Common myeloid progenitor, CD34-positive (primary cell): ENCODE data around the gene USP36.

Experiments
- CTCF ChIA-PET: fragments of 350-600 bp; sonication (Branson Sonifier 250); formaldehyde crosslinking; loops from one replicate; lab custom pipeline; 2021; ENCODE audit warnings: antibody characterized with exemption; lab: Charles Lee
- POLR2A ChIA-PET: fragments of 350-600 bp; sonication (Branson Sonifier 250); formaldehyde crosslinking; loops from one replicate; lab custom pipeline; 2021; ENCODE audit warnings: antibody characterized with exemption; lab: Charles Lee
- DNase-seq, 3 donors: peaks; one replicate each; pipeline versions ENCODE4 v3.0.0 to v3.0.0-alpha.2; 2013
- H3K27ac ChIP-seq, 2 experiments: 1 replicate in 1 of 2; 2 replicates in 1 of 2; pipeline ENCODE4 v1.7.0; 2013; ENCODE audit warnings: inconsistent platforms in 2 of 2, low read length in 2 of 2, mild to moderate bottlenecking in 2 of 2, low read depth in 1 of 2, moderate library complexity in 1 of 2; ENCODE audit not compliant: severe bottlenecking in 2 of 2, insufficient read depth in 1 of 2, poor library complexity in 1 of 2
- H3K27me3 ChIP-seq, 5 experiments: replicated peaks in 2 of 5; 1 replicate in 3 of 5; 2 replicates in 2 of 5; pipeline versions ENCODE4 v1.6.1 to v1.7.0; 2013; ENCODE audit warnings: low read length in 4 of 5, mild to moderate bottlenecking in 2 of 5, moderate library complexity in 2 of 5, inconsistent platforms in 1 of 5; ENCODE audit not compliant: insufficient read depth in 5 of 5, control insufficient read depth in 4 of 5
- H3K36me3 ChIP-seq, 4 experiments: 1 replicate in 2 of 4; 2 replicates in 2 of 4; pipeline versions ENCODE4 v1.6.1 to v1.7.0; 2013; ENCODE audit warnings: low read length in 3 of 4, control low read depth in 1 of 4, mild to moderate bottlenecking in 1 of 4; ENCODE audit not compliant: control insufficient read depth in 4 of 4, insufficient read depth in 4 of 4
- H3K4me1 ChIP-seq, 4 experiments: 1 replicate in 3 of 4; 2 replicates in 1 of 4; pipeline versions ENCODE4 v1.6.1 to v1.7.1; 2013; ENCODE audit warnings: low read length in 3 of 4, mild to moderate bottlenecking in 3 of 4, control low read depth in 1 of 4, inconsistent platforms in 1 of 4, moderate library complexity in 1 of 4; ENCODE audit not compliant: control insufficient read depth in 4 of 4, insufficient read depth in 4 of 4; ENCODE audit errors: control extremely low read depth in 1 of 4
- H3K4me3 ChIP-seq, 7 experiments: 1 replicate in 4 of 7; 2 replicates in 3 of 7; pipeline versions ENCODE4 v1.5.1 to v1.7.0; 2013; ENCODE audit warnings: mild to moderate bottlenecking in 7 of 7, low read length in 6 of 7, moderate library complexity in 6 of 7, inconsistent platforms in 2 of 7, low read depth in 2 of 7, control low read depth in 1 of 7; ENCODE audit not compliant: insufficient read depth in 4 of 7, control insufficient read depth in 1 of 7; ENCODE audit errors: extremely low read depth in 1 of 7
- H3K9me3 ChIP-seq, 5 experiments: 1 replicate in 4 of 5; 2 replicates in 1 of 5; pipeline versions ENCODE4 v1.6.1 to v1.7.1; 2013; ENCODE audit warnings: low read length in 4 of 5, mild to moderate bottlenecking in 2 of 5, inconsistent platforms in 1 of 5, low read depth in 1 of 5, moderate library complexity in 1 of 5; ENCODE audit not compliant: control insufficient read depth in 4 of 5, insufficient read depth in 2 of 5; ENCODE audit errors: control extremely low read depth in 1 of 5
- WGBS: methylation state at CpG from one replicate; pipeline ENCODE4 v1.1.5; 2013; ENCODE audit not compliant: insufficient coverage; 5-methylcytosine and 5-hydroxymethylcytosine counted together

USP36 gene

GRCh38 chr17:78802008-78802407 lies 38.6 kb downstream of the USP36 start:
- Histone ChIP-seq H3K27ac (no peak overlapping the region), H3K9me3 (no peaks in the 10 kb centered on the region), H3K4me1 (peaks cover 0 to 14% (median 5%) of the 10 kb centered on the region in 4 experiments), H3K36me3 (peaks cover 15 to 88% (median 68%) of the 10 kb centered on the region in 4 experiments), H3K27me3 (no peaks in the 10 kb centered on the region), H3K4me3 (no peak overlapping the region)
- over 99% methylated on average over 8 of the region's 30 CpGs for WGBS
- ChIA-PET CTCF (interaction anchor here (4.4 kb wide), 1 partner anchor 17 kb away, joined by 14 read pairs; no protein-coding TSS in a partner anchor), POLR2A (no interaction called here)
- no peak for DNase-seq

- no peaks in the 10 kb centered on the region for H3K27me3 ChIP-seq
- ChIA-PET POLR2A (interaction anchor here (0.6 kb wide), 1 partner anchor 966 kb away, joined by 3 read pairs; no protein-coding TSS in a partner anchor), CTCF (interaction anchor here (0.9 to 4.4 kb wide), 6 partner anchors 10 to 304 kb away, joined by 3 to 14 read pairs (median 3); no protein-coding TSS in a partner anchor)
- DNase-seq, result no peak
- H3K4me3 ChIP-seq, result no peak overlapping the region
- peaks cover 14 to 88% (median 71%) of the 10 kb centered on the region in 4 experiments for H3K36me3 ChIP-seq
- H3K27ac ChIP-seq, result no peak overlapping the region
- H3K9me3 ChIP-seq, result no peaks in the 10 kb centered on the region
- H3K4me1 ChIP-seq, result no peaks in the 10 kb centered on the region
- 88% methylated on average over 8 of the region's 18 CpGs for WGBS
These were observed 40.3 kb downstream of the USP36 start for GRCh38 chr17:78800132-78800931.

DNA sequence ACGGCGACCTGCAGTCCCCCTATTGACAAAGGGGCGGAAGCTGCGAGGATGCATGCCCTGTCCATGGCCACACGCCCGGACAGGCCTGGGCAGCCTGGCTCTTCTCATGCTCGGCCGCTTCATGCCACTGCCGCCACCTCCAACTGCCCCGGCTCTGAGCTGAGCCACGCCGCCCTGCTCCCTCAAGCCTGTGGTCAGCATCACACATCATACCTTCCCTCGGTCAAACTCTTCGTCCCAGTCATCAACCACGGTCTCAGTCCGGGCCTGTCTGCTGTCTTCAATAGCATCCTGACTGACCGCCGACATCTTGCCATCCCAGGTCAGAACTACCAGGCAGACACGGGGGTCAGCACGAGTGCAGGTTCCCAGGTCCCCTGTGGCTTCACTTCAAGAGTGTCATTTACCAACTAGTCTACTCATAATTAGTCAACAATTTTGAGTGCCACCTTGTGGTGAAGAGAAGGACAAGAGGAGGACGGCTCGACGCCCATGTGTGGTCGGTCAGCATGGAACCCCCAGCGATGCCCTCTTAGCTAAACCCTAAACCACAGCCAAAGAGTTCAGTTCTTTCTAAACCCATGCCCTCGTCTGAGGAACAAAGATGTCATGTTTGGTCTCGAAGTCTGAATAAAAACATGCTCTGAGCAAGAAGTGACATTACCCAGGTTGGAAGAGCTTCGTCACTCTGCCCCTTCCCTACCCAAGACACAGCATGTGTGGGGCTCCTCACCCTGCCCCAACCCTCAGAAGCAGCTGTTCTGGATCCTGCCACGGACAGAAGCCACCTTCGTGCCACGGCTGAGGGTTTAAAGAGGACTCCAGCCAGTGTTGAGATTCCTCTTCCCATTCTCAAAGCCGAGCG lies 41.7 kb downstream of the USP36 start:
- H3K4me1 ChIP-seq, result no peaks in the 10 kb centered on the region
- peaks cover 11 to 92% (median 72%) of the 10 kb centered on the region in 4 experiments for H3K36me3 ChIP-seq
- POLR2A ChIA-PET, result no interaction called here
- H3K27me3 ChIP-seq, result no peaks in the 10 kb centered on the region
- 90% methylated on average over 29 of the region's 33 CpGs for WGBS
- H3K4me3 ChIP-seq, result no peak overlapping the region
- DNase-seq, result peak in 2 of 3 donors; percentile 54 to 58
- no peak overlapping the region for H3K27ac ChIP-seq
- CTCF ChIA-PET, result interaction anchor here (0.7 to 4.4 kb wide), 12 partner anchors 8 to 83 kb away, joined by 3 to 14 read pairs (median 4); no protein-coding TSS in a partner anchor
- H3K9me3 ChIP-seq, result no peaks in the 10 kb centered on the region

GRCh38 chr17:78797691-78798585 lies 42.7 kb downstream of the USP36 start:
- no peaks in the 10 kb centered on the region for H3K4me1 ChIP-seq
- ChIA-PET CTCF (interaction anchor here (1.2 to 2.5 kb wide), 5 partner anchors 9 to 91 kb away, joined by 3 to 5 read pairs (median 4); no protein-coding TSS in a partner anchor), POLR2A (no interaction called here)
- peaks cover 11 to 92% (median 74%) of the 10 kb centered on the region in 4 experiments for H3K36me3 ChIP-seq
- no peak overlapping the region for H3K4me3 ChIP-seq
- 92% methylated on average over 22 of the region's 28 CpGs for WGBS
- H3K9me3 ChIP-seq, result no peaks in the 10 kb centered on the region
- H3K27ac ChIP-seq, result no peak overlapping the region
- DNase-seq, result no peak
- no peaks in the 10 kb centered on the region for H3K27me3 ChIP-seq

GRCh38 chr17:78797213-78797612 lies 43.4 kb downstream of the USP36 start:
- Histone ChIP-seq H3K4me1 (no peaks in the 10 kb centered on the region), H3K36me3 (peaks cover 11 to 85% (median 71%) of the 10 kb centered on the region in 4 experiments), H3K9me3 (no peaks in the 10 kb centered on the region), H3K27ac (no peak overlapping the region), H3K27me3 (no peaks in the 10 kb centered on the region), H3K4me3 (no peak overlapping the region)
- no peak for DNase-seq
- 99% methylated on average over 9 of the region's 11 CpGs for WGBS
- POLR2A ChIA-PET, result no interaction called here
- CTCF ChIA-PET, result interaction anchor here (1.2 to 2.5 kb wide), 3 partner anchors 21 to 90 kb away, joined by 3 to 5 read pairs (median 4); no protein-coding TSS in a partner anchor

GRCh38 chr17:78796517-78796900 lies 44.1 kb downstream of the USP36 start:
- no peaks in the 10 kb centered on the region for H3K9me3 ChIP-seq
- ChIA-PET POLR2A (no interaction called here), CTCF (interaction anchor here (0.9 to 1.2 kb wide), 2 partner anchors 81 to 89 kb away, joined by 3 read pairs; no protein-coding TSS in a partner anchor)
- DNase-seq, result no peak
- WGBS, result 93% methylated on average over 10 of the region's 11 CpGs
- H3K27me3 ChIP-seq, result no peaks in the 10 kb centered on the region
- no peak overlapping the region for H3K4me3 ChIP-seq
- H3K4me1 ChIP-seq, result no peaks in the 10 kb centered on the region
- H3K27ac ChIP-seq, result no peak overlapping the region
- H3K36me3 ChIP-seq, result peaks cover 11 to 87% (median 70%) of the 10 kb centered on the region in 4 experiments
